ENCODE data around the gene ZNF429.
"Not testable (repeated sequence)": the region's sequence is repeated elsewhere in the genome, so short reads cannot be mapped to it uniquely, and the experiment has no call there.

ZNF429 gene

DNA sequence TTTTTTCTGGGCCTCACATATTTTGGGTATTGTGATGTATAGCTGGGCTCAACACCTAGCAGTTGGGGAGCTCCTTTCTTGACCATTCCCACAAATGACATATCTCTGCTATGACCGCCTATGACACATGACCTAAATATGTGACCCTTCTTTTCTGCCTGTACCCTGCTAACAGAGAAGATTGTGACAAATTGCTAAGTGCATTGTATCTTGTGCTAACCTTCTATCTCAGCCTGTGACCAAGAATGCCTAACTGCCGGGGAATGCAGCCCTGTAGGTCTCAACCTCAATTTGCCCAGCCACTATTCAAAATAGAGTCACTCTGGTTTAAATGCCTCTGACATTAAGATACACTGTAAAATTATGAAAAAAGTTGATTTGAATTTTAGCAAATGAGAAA, 6.8 kb upstream of the ZNF429 start:
- peak; percentile 8 for DNase-seq
- no peak overlapping the region for H3K4me3 ChIP-seq (ENCODE audit: low read length)
- H3K4me1 ChIP-seq (ENCODE audit: control insufficient read depth, low read depth, low read length), result no peaks in the 10 kb centered on the region
- H3K18ac ChIP-seq (ENCODE audit: low read length), result no peak overlapping the region
- no peak overlapping the region for H3K4ac ChIP-seq (ENCODE audit: low read depth, low read length)
- H4K8ac ChIP-seq (ENCODE audit: low read depth, low read length), result no peak overlapping the region
- H3K56ac ChIP-seq (ENCODE audit: low read length), result no peak overlapping the region
- no peak overlapping the region for H3K27ac ChIP-seq (ENCODE audit: low read depth, low read length)
- no peak overlapping the region for H2BK15ac ChIP-seq (replicated peaks; ENCODE audit: low read depth)
- H3K9ac ChIP-seq (ENCODE audit: low read length), result no peak overlapping the region
- WGBS (ENCODE audit: extremely low coverage, insufficient coverage, low lambda C conversion rate), result no CpG with 5 or more reads among the region's 2 CpGs
- H3K79me1 ChIP-seq (ENCODE audit: low read length), result no peaks in the 10 kb centered on the region
- no peaks in the 10 kb centered on the region for H3K27me3 ChIP-seq (ENCODE audit: insufficient read depth, low read length, poor library complexity)
- H3K79me2 ChIP-seq (ENCODE audit: control insufficient read depth, insufficient read depth, low read length), result no peaks in the 10 kb centered on the region
- no peaks in the 10 kb centered on the region for H3K36me3 ChIP-seq (ENCODE audit: control insufficient read depth, insufficient read depth, low read length)
- H2BK5ac ChIP-seq (ENCODE audit: low read length), result no peak overlapping the region
- no peak overlapping the region for H4K5ac ChIP-seq (ENCODE audit: low read length)
- no peak overlapping the region for H2BK120ac ChIP-seq (ENCODE audit: low read depth, low read length)
- H3K23ac ChIP-seq (ENCODE audit: low read length), result no peak overlapping the region
- no peak overlapping the region for H3K4me2 ChIP-seq (ENCODE audit: low read length)
- H2AK5ac ChIP-seq (ENCODE audit: low read length), result no peak overlapping the region

DNA sequence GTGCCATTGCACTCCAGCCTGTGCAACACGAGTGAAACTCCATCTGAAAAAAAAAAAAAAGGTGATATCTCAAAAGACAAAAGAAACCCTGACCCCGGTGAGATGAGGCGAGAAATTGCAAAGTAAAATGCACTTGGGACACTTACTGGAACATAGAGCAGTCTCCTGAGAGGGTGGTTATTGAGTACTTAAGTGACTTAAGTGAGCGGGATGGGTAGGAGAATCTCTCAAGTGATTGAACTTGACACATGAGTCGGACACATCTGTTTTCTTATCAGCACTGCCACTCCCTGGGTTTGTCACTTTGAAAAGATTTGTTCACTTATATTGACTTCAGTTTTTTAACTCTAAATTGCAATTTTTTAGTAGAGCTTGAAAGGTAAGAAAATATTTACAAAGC, 2.8 kb downstream of the ZNF429 start:
- Histone ChIP-seq H4K5ac (ENCODE audit: low read length) (no peak overlapping the region), H3K36me3 (ENCODE audit: control insufficient read depth, insufficient read depth, low read length) (no peaks in the 10 kb centered on the region), H2BK5ac (ENCODE audit: low read length) (no peak overlapping the region), H3K4ac (ENCODE audit: low read depth, low read length) (no peak overlapping the region), H2BK120ac (ENCODE audit: low read depth, low read length) (no peak overlapping the region), H3K9ac (ENCODE audit: low read length) (no peak overlapping the region), H3K4me1 (ENCODE audit: control insufficient read depth, low read depth, low read length) (no peaks in the 10 kb centered on the region), H3K56ac (ENCODE audit: low read length) (no peak overlapping the region), H2AK5ac (ENCODE audit: low read length) (no peak overlapping the region), H2BK15ac (replicated peaks; ENCODE audit: low read depth) (no peak overlapping the region), H3K18ac (ENCODE audit: low read length) (no peak overlapping the region), H4K8ac (ENCODE audit: low read depth, low read length) (no peak overlapping the region), H3K27ac (ENCODE audit: low read depth, low read length) (no peak overlapping the region), H3K4me2 (ENCODE audit: low read length) (no peak overlapping the region), H3K79me2 (ENCODE audit: control insufficient read depth, insufficient read depth, low read length) (peaks cover 3% of the 10 kb centered on the region), H3K23ac (ENCODE audit: low read length) (no peak overlapping the region), H3K27me3 (ENCODE audit: insufficient read depth, low read length, poor library complexity) (no peaks in the 10 kb centered on the region), H3K4me3 (ENCODE audit: low read length) (no peak overlapping the region), H3K79me1 (ENCODE audit: low read length) (peaks cover 6% of the 10 kb centered on the region)
- no CpG with 5 or more reads among the region's 5 CpGs for WGBS (ENCODE audit: extremely low coverage, insufficient coverage, low lambda C conversion rate)
- DNase-seq, result no peak

DNA sequence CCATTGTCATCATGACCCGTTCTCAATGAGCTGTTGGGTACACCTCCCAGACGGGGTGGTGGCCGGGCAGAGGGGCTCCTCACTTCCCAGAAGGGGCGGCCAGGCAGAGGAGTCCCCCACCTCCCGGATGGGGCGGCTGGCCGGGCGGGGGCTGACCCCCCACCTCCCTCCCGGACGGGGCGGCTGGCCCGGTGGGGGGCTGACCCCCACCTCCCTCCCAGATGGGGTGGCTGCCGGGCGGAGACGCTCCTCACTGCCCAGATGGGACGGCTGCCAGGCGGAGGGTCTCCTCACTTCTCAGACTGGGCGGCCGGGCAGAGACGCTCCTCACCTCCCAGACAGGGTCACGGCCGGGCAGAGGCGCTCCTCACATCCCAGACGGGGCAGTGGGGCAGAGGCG, 5.7 kb downstream of the ZNF429 start:
- H2BK15ac ChIP-seq (replicated peaks; ENCODE audit: low read depth); H3K9ac ChIP-seq (ENCODE audit: low read length); H3K4ac ChIP-seq (ENCODE audit: low read depth, low read length); H4K8ac ChIP-seq (ENCODE audit: low read depth, low read length); H3K27ac ChIP-seq (ENCODE audit: low read depth, low read length); H2AK5ac ChIP-seq (ENCODE audit: low read length); DNase-seq; H3K79me1 ChIP-seq (ENCODE audit: low read length); H3K56ac ChIP-seq (ENCODE audit: low read length); H3K4me3 ChIP-seq (ENCODE audit: low read length); H3K4me1 ChIP-seq (ENCODE audit: control insufficient read depth, low read depth, low read length); H2BK5ac ChIP-seq (ENCODE audit: low read length); H3K4me2 ChIP-seq (ENCODE audit: low read length); H3K36me3 ChIP-seq (ENCODE audit: control insufficient read depth, insufficient read depth, low read length); H3K79me2 ChIP-seq (ENCODE audit: control insufficient read depth, insufficient read depth, low read length); H4K5ac ChIP-seq (ENCODE audit: low read length); H3K18ac ChIP-seq (ENCODE audit: low read length); H3K27me3 ChIP-seq (ENCODE audit: insufficient read depth, low read length, poor library complexity); H3K23ac ChIP-seq (ENCODE audit: low read length); H2BK120ac ChIP-seq (ENCODE audit: low read depth, low read length): not testable (repeated sequence)
- no CpG with 5 or more reads among the region's 25 CpGs for WGBS (ENCODE audit: extremely low coverage, insufficient coverage, low lambda C conversion rate)

DNA sequence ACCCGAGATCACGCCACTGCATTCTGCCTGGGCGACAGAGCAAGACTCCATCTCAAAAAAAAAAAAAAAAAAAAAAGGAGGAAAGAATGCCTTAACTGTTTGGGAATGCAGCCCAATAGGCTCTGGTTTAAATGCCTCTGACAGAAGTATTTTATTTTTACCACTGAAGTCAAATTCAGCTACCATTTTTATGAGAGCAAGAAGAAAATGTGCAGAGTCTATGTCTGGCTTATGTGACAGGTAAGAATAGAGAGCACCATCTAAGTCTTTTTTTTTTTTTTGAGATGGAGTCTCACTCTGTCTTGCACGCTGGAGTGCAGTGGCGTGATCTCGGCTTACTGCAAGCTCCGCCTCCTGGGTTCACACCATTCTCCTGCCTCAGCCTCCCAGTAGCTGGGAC, 7.2 kb downstream of the ZNF429 start:
- not testable (repeated sequence) for H3K4ac ChIP-seq (ENCODE audit: low read depth, low read length); H3K4me1 ChIP-seq (ENCODE audit: control insufficient read depth, low read depth, low read length); H2BK5ac ChIP-seq (ENCODE audit: low read length); H4K8ac ChIP-seq (ENCODE audit: low read depth, low read length); H3K9ac ChIP-seq (ENCODE audit: low read length); H3K4me3 ChIP-seq (ENCODE audit: low read length); H3K79me1 ChIP-seq (ENCODE audit: low read length); H3K27me3 ChIP-seq (ENCODE audit: insufficient read depth, low read length, poor library complexity); H2BK15ac ChIP-seq (replicated peaks; ENCODE audit: low read depth); H3K23ac ChIP-seq (ENCODE audit: low read length); H2AK5ac ChIP-seq (ENCODE audit: low read length); H3K79me2 ChIP-seq (ENCODE audit: control insufficient read depth, insufficient read depth, low read length); H3K27ac ChIP-seq (ENCODE audit: low read depth, low read length); H3K18ac ChIP-seq (ENCODE audit: low read length); H4K5ac ChIP-seq (ENCODE audit: low read length); H3K36me3 ChIP-seq (ENCODE audit: control insufficient read depth, insufficient read depth, low read length); DNase-seq; H3K4me2 ChIP-seq (ENCODE audit: low read length); H3K56ac ChIP-seq (ENCODE audit: low read length); H2BK120ac ChIP-seq (ENCODE audit: low read depth, low read length)
- no CpG with 5 or more reads among the region's 7 CpGs for WGBS (ENCODE audit: extremely low coverage, insufficient coverage, low lambda C conversion rate)

DNA sequence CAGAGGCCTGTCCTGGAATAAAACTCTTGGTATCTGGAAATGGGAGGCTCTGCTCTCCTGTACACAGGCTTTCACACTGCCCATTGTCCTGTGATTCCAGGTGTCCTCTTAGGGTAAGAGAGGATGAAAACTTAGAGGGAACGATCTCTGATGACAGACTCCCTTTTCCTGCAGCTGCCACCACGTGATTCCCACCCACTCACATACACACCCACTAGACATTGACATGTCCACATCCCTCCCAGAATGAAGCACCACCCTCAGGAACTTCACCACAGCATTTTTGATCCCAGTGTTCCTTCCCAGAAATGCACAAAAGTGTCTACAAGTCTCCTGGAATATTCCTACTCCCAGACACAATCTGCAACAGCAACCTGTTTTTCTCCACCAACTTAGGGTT, 8.2 kb downstream of the ZNF429 start:
- Histone ChIP-seq H4K5ac (ENCODE audit: low read length) (no peak overlapping the region), H3K27ac (ENCODE audit: low read depth, low read length) (no peak overlapping the region), H3K4ac (ENCODE audit: low read depth, low read length) (no peak overlapping the region), H2AK5ac (ENCODE audit: low read length) (no peak overlapping the region), H4K8ac (ENCODE audit: low read depth, low read length) (no peak overlapping the region), H3K4me3 (ENCODE audit: low read length) (no peak overlapping the region), H2BK5ac (ENCODE audit: low read length) (no peak overlapping the region), H3K79me2 (ENCODE audit: control insufficient read depth, insufficient read depth, low read length) (no peaks in the 10 kb centered on the region), H3K4me1 (ENCODE audit: control insufficient read depth, low read depth, low read length) (no peaks in the 10 kb centered on the region), H3K9ac (ENCODE audit: low read length) (no peak overlapping the region), H3K56ac (ENCODE audit: low read length) (no peak overlapping the region), H3K23ac (ENCODE audit: low read length) (no peak overlapping the region), H3K18ac (ENCODE audit: low read length) (no peak overlapping the region), H3K4me2 (ENCODE audit: low read length) (no peak overlapping the region), H3K27me3 (ENCODE audit: insufficient read depth, low read length, poor library complexity) (no peaks in the 10 kb centered on the region), H3K79me1 (ENCODE audit: low read length) (no peaks in the 10 kb centered on the region), H3K36me3 (ENCODE audit: control insufficient read depth, insufficient read depth, low read length) (no peaks in the 10 kb centered on the region), H2BK15ac (replicated peaks; ENCODE audit: low read depth) (no peak overlapping the region), H2BK120ac (ENCODE audit: low read depth, low read length) (no peak overlapping the region)
- no CpG with 5 or more reads among the region's 2 CpGs for WGBS (ENCODE audit: extremely low coverage, insufficient coverage, low lambda C conversion rate)
- DNase-seq, result no peak

DNA sequence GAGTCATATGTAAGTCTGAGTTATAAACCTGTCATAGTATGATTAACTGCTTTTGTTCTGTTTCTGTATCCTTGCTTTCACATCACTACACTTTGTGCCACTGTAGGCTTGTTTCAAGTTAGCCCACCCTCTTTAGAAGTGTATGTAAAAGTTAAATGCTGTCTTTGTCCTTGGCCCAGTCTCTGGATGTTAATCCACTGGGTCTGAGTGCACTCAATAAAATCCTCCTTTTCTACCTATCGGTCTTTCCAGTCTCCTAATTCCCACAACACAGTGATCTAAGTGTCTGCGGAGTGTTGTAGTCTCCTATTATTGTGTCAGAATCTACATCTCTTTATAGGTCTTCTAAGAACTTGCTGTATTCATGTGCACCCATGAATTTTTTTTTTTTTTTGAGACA, 14.1 kb downstream of the ZNF429 start:
- Histone ChIP-seq H3K27me3 (ENCODE audit: insufficient read depth, low read length, poor library complexity) (no peaks in the 10 kb centered on the region), H3K4me2 (ENCODE audit: low read length) (no peak overlapping the region), H2BK120ac (ENCODE audit: low read depth, low read length) (no peak overlapping the region), H3K4me3 (ENCODE audit: low read length) (no peak overlapping the region), H2BK5ac (ENCODE audit: low read length) (no peak overlapping the region), H3K23ac (ENCODE audit: low read length) (no peak overlapping the region), H3K36me3 (ENCODE audit: control insufficient read depth, insufficient read depth, low read length) (no peaks in the 10 kb centered on the region), H4K5ac (ENCODE audit: low read length) (no peak overlapping the region), H3K4ac (ENCODE audit: low read depth, low read length) (no peak overlapping the region), H3K79me2 (ENCODE audit: control insufficient read depth, insufficient read depth, low read length) (peaks cover 2% of the 10 kb centered on the region), H3K18ac (ENCODE audit: low read length) (no peak overlapping the region), H2BK15ac (replicated peaks; ENCODE audit: low read depth) (no peak overlapping the region), H3K27ac (ENCODE audit: low read depth, low read length) (no peak overlapping the region), H2AK5ac (ENCODE audit: low read length) (no peak overlapping the region), H3K56ac (ENCODE audit: low read length) (no peak overlapping the region), H3K9ac (ENCODE audit: low read length) (no peak overlapping the region), H3K79me1 (ENCODE audit: low read length) (no peaks in the 10 kb centered on the region), H4K8ac (ENCODE audit: low read depth, low read length) (no peak overlapping the region), H3K4me1 (ENCODE audit: control insufficient read depth, low read depth, low read length) (no peaks in the 10 kb centered on the region)
- peak; percentile 19 for DNase-seq
- no CpG with 5 or more reads among the region's 2 CpGs for WGBS (ENCODE audit: extremely low coverage, insufficient coverage, low lambda C conversion rate)
